Stimulated activated CD8-positive, alpha-beta memory T cell treated with anti-CD3 and anti-CD28 coated beads, Interleukin-4, amount 100 ng/mL, for 4 hours (primary cell): ENCODE results near the gene PREX1.

Experiments used
- DNase-seq, 2 donors: peaks; one replicate each; pipeline ENCODE4 v3.0.0-alpha.2; 2020; ENCODE audit warnings: low read depth in 2 of 2, low spot score in 1 of 2

Gene PREX1

GRCh38 chr20:48737434-48738093 is 90.2 kb downstream of the PREX1 start:
- DNase-seq = no peak

DNA sequence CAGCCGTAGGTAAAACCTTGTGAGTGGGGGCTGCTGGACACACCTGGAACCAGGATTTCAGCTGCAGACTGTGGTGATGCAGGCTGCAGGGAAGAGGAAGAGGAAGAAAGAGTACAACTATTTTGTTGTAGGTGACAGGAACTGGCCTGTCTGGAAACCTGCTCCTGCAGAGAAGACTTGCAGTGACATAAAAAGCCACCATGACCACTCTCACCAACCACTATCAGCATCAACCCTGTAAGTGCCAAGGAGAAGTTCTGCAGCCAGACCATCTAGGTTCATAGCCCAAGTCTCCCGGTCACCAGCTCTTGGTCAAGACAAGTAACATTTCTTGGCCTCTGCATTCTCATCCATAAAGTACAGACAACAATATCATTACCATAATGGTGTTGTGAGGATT is 91.2 kb downstream of the PREX1 start:
- no peak for DNase-seq

DNA sequence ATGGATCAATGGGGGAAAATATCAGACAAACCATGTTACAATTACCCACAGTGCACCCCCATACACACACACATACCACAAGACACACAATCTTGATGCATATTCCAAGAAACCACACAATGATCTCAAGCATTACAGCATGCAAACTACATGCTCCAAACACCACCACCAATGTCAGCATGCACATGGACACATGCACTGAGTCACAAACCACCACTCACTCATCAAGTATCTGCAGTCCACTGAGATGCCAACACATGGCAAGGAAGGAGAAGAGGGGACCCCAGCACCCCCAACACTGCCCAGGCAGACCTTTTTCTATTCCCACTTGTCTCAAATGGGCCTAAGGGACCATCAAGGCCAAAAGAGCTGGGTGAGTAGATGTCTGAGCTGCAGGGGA is 91.6 kb downstream of the PREX1 start:
- no peak for DNase-seq

- no peak for DNase-seq
Observed at GRCh38 chr20:48735112-48735511, 92.7 kb downstream of the PREX1 start.

DNA sequence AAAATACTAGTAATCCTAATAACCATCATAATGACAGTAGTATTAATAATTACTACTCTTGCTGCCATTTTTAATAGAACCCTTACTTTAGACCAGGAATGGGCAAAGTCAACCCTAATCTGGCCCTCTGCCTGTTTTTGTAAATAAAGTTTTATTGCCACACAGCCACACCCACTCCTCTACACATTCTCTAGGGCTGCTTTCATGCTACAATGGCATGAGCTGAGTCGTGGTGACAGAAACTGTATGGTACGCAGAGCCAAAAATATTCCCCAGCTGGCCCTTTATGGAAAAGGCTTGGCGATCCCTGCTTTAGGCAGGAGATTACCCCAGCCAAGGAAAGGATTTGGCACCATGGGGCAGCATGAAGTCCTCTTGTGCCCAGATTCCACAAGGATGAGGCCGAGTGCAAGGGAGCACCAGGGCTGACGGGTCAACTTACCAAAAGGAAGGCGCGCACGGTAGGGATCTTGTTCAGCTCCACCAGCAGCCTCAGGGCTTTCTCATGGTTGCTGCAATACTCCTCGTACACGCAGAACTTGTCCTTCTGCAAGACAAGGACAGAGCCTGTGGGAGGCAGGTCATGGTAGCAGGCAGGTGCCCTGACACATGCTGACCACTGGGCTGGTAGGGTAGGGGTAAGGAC is 93.6 kb downstream of the PREX1 start:
- DNase-seq = no peak

DNA sequence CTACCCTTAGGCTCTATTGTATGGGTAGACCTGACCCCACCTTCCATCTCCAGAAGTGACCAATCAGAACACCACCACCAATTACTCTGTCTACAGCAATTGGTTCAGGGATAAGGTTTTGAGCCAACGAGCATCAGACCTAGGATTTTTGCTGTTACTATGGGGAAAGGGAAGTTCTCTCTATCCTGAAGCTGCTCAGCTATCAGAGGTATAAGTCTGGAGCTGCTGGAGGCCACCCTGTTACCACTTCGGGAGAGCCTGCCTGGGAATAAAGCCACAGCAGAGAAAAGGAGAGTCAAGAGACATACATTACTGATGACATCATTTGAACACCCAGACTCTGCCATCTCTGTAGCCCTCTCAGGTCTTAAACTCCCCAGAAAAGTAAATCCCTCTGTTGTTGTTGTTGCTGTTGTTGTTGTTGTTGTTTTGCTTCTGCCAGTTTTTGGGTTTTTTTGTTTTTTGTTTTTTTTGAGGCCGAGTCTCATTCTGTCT is 94.5 kb downstream of the PREX1 start:
- DNase-seq = no peak

DNA sequence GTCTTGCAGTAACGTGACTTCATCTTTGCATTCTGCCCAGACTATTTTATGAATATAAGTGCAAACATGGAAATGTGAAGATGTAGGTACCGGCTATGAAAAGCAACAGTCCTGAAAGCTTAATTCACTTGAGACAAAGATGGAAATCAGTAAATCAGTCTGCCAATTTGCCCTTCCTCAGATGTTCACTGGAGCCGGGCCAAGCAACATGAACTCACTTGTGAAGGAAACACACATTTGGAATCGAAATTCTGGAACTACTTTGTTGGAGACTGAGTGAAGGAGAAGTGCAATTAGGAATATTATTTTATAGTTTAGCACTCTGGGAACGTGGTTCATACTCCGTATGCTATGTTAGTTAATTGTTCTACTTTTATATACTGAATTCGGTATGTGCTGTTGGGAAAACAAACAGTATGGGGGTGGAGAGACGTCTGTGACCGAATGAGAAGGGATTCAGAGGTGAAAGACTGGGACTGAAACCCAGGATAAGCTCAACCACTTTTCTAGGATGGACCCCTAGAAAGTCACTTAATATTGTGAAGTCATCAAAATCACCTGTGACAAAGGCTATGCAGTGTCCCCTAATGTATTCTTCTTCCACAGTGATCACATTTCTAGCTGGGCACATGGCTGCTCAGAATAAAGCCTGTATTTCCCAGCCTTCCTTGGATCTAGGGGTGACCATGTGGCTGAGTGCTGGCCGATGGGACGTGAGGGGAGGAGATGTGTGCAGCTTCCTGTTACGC is 95.5 kb downstream of the PREX1 start:
- no peak for DNase-seq

DNA sequence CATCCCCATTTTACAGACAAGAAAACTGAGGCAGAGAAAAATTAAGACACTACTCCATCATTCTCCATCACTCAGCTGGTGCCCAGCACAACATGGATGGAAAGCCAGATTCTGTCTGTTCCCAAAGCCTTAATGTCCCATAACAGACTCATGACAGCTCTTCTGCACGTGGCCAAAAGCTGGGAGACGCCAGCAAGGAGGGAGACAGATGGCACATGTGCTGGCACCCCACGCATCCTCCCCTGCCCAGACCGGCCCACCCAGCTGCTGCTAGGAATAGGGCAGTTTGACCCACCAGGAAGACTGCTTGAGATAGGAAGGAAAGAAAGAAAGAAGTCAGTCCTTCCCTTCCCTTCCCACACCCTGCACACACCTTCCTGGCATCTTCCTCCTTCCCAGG is 96.3 kb downstream of the PREX1 start:
- no peak for DNase-seq

DNA sequence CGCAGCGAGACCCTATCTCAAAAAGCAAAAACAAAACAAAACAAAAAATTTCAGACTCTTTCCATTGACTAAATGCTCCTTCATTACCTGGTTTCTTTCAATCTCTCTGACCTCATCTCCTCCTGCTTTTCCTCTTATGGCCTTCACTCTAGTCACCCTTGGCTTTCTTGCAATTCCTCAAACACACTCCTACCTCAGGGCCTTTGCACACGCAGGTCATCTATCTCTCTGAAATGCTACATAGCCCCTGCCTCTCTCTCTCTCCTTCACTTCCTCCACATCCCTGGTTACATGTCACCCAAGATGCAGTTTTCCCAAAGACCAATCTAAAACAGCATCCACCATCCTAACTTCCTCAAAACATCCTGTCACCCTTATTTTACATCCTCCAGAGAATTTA is 96.8 kb downstream of the PREX1 start:
- no peak for DNase-seq

DNA sequence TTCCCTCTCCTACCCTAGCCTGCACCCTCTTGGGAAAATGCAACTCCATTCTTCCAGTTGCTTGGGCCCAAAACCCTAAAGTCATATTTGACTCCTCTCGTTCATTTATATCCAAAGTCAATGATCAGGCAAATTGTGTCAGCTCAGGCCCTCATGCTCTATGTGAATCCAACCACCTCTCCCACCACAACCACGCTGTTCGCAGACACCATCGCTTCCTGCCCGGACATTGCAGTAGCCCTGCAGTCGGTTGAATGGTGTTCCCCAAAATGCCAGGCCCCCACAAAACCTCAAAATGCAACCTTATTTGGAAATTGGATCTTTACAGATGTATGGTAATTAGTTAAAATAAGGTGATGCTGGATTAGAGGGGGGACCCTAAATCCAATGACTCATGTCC is 98.3 kb downstream of the PREX1 start:
- DNase-seq = no peak

- no peak for DNase-seq
Observed at GRCh38 chr20:48728042-48728825, 99.6 kb downstream of the PREX1 start.

- no peak for DNase-seq
Observed at GRCh38 chr20:48727226-48727625, 100.6 kb downstream of the PREX1 start.

GRCh38 chr20:48725555-48725991 is 102.2 kb downstream of the PREX1 start:
- DNase-seq = no peak

DNA sequence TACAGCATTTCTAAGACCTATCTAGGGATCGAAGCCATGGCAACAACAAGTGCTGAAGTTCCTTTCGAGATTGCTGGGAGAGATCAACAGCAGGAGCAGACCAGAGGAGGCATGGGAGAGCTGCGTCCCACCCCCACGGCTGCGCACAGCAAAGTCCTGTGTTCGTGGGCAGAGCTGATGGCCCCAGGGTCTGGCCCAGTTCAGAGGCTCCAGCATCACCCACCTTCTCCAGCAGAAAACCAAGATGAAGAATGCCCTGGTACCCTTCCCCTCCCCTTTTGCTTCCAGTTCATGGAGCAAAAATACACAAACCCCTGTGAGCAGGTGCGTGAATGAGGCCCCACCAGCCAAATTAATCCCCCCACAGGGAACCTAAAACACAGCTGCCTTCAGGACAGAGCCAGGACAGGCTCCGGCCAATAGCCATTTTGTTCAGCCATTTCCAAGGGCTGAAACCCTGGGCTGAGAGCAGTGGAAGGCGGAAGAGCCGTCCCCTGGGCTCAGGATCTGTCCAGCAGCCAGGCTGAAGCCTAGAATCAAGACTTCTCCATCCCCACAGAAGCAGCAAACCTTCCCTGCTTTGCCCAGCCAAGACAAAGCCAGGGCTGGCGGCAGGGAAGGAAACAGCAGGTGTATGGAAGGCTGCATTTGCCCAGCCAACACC is 102.8 kb downstream of the PREX1 start:
- no peak for DNase-seq

DNA sequence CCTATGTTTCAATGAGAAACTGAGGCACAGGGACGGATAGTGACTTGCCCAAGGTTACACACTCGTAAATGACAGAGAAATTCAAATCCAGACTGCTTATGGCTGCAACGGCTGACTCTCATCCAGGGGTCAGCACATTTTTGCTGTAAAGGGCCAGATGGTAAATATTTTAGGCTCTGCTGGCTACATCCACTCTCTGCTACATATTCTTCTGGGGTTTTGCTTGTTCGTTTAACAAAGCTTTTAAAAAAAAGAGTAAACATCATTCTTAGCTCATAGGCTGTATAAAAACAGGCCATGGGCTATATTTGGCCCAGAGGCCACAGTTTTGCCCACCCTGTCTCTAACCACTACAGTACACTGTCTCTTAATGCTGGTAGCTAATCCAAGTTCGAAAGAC is 103.4 kb downstream of the PREX1 start:
- no peak for DNase-seq

DNA sequence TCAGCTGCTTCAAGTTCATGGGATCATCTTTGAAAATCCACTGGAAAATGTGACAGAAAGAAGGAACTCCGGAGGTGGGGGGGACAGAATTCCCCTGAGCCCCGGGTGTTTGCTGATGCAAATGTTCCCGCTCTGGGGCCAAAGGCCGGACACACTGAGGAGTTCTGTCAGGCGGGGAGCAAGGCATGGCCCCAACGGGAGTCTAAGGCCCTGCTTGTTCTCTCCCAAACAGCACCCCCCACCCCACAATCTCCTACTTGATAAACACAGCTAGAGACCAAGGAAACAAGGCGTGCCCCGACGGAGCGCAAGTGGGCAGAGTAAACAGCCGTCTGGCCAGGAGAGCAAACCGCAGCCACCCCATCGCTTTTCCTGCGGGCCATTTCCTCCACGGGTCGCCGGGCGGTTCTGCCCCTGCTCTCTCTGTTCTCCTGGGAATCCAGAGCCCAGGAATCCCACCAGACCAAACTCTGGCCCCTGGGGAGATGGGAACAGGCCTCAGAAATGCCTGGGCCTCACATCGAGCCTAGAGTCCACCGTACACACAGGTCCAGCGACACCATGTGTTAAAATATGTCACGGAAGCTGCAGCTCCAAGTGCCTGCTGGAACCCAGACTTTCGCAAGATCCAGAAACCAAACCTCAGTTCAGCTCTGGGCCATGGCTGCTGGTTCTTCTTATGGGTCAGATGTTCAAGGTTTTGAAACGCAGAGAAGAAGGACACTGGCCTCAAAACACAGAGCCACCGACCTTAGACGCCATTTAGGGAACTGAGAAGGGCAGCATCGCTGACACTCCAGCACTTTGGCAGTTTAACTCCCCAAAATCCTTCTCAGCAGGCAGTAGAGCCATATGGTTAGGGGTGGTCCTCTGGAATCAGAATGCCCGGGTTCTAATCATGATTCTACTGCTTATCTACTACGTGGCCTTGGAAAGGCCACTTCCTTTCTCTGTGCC is 104.2 kb downstream of the PREX1 start:
- DNase-seq = no peak

DNA sequence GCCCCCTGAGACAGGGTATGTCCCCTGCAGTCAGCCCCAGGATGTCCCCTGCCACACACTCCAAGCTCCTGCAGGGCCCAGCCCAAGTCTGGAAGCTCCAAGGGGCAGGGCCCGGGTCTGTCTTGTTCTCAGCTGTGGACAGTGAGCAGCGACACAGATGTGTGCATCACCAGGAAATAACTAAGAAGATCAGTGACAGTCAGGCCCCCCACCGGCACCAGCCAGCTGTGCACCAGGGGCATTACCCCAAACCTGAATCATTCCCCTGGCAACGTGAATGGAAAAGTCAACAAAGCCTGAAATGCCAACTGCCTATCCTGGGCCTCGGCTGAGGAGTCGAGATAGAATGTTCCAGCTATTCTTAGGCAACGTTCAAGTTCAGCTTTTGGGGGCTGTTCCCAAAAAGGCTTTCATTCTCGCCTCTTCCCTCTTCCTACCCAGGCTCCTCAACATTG is 105.0 kb downstream of the PREX1 start:
- DNase-seq = no peak

DNA sequence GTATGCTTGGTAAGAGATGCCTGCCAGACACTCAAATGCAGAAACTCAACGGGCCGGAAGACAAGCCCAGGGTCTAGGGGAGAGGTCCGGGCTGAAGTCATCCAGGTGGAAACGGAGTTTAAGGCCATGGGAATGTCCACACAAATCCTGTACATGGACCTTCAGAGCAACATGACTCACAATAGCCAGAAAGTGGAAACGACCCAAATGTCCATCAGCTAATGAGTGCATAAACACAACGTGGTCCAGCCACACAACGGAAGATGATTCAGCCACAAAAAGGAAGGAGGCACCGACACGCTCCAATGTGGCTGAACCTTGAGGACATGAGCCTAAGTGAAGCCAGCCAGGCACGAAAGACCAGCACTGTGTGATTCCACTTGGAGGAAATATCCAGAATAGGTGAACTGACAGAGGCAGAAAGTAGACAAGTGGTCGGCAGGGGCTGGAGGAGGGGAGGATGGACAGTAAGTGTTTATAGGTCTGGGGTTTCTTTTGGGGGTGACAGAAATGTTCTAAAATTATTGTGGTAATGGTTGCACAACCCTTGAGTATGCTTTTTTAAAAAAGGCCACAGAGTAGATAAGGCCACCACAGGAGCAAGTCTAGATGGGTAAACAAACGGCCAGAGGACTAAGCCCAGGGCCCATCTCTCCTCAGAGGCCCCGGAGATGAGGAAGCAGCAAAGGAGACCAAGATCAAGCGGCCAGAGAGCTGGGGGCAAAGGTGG is 105.6 kb downstream of the PREX1 start:
- DNase-seq = no peak
